Esophagus (tissue), 2 donors: Measurements from ENCODE around the gene CFDP1. TPM values are rescaled to one million over a fixed set of nuclear protein-coding genes. Genes with fewer than 3 reads are reported as not detected.
"Not testable (repeated sequence)": the region's sequence is repeated elsewhere in the genome, so short reads cannot be mapped to it uniquely, and the experiment has no call there.

Source experiments
- H3K27ac ChIP-seq, 2 donors: one replicate each; pipeline ENCODE4 v1.5.1; 2013; ENCODE audit warnings: low read depth in 2 of 2, mild to moderate bottlenecking in 2 of 2, inconsistent platforms in 1 of 2, low read length in 1 of 2, moderate library complexity in 1 of 2
- H3K27me3 ChIP-seq, 2 donors: one replicate each; pipeline ENCODE4 v1.6.1; 2013; ENCODE audit warnings: low read length in 2 of 2, control low read depth in 1 of 2, mild to moderate bottlenecking in 1 of 2; ENCODE audit not compliant: insufficient read depth in 2 of 2, control insufficient read depth in 1 of 2
- H3K36me3 ChIP-seq, 2 donors: one replicate each; pipeline ENCODE4 v1.6.1; 2013; ENCODE audit warnings: low read length in 1 of 2; ENCODE audit not compliant: control insufficient read depth in 2 of 2, insufficient read depth in 2 of 2
- H3K4me1 ChIP-seq, 2 donors: one replicate each; pipeline ENCODE4 v1.6.1; 2013; ENCODE audit warnings: low read length in 1 of 2; ENCODE audit not compliant: control insufficient read depth in 2 of 2, insufficient read depth in 2 of 2
- H3K4me3 ChIP-seq, 2 donors: one replicate each; pipeline ENCODE4 v1.5.1; 2013; ENCODE audit warnings: low read length in 2 of 2, mild to moderate bottlenecking in 2 of 2, low read depth in 1 of 2, moderate library complexity in 1 of 2
- H3K9me3 ChIP-seq, 2 donors: one replicate each; pipeline ENCODE4 v1.6.1; 2013; ENCODE audit warnings: mild to moderate bottlenecking in 2 of 2, low read depth in 1 of 2, low read length in 1 of 2, moderate library complexity in 1 of 2; ENCODE audit not compliant: control insufficient read depth in 2 of 2, insufficient read depth in 1 of 2
- WGBS, 2 donors: extraction: QIAGEN DNeasy Blood & Tissue Kit; methylation state at CpG; one replicate each; pipeline ENCODE4 v1.1.7; 2013; 5-methylcytosine and 5-hydroxymethylcytosine counted together
- polyA plus RNA-seq, 2 donors: library from polyadenylated mRNA; stranded (reverse); fragments of 200-250 nt; gene quantifications; one replicate each; pipeline ENCODE4 v1.2.3, GENCODE V29; 2013
- donor health status: healthy with polysubstance abuse.
- donor health status: Bipolar disorder and iron deficiency.

CFDP1 gene
- polyA plus RNA-seq, 2 donors, result 34.9 to 37.1 TPM

DNA sequence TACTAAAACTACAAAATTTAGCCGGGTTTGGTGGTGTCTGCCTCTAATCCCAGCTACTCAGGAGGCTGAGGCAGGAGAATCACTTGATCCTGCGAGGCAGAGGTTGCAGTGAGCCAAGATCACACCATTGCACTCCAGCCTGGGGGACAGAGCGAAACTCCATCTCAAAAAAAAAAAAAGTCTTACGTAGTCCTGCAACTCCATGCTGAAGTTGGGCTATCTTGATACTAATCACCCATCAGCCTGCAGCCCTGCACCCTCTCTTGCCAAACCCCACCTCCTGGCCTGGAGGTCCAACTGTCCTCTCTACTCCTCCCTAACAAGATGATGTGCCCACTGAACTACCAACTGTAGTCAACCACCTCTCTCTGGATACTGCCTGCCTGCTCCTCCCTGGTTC, 26.4 kb upstream of the CFDP1 start:
- Histone ChIP-seq H3K4me1 (peaks cover 0 to 2% of the 10 kb centered on the region in 2 donors), H3K4me3 (no peak overlapping the region), H3K27ac (no peak overlapping the region), H3K9me3 (no peaks in the 10 kb centered on the region), H3K36me3 (no peaks in the 10 kb centered on the region), H3K27me3 (no peaks in the 10 kb centered on the region)
- 94 to 96% methylated on average over 4 of the region's 4 CpGs for WGBS, 2 donors

DNA sequence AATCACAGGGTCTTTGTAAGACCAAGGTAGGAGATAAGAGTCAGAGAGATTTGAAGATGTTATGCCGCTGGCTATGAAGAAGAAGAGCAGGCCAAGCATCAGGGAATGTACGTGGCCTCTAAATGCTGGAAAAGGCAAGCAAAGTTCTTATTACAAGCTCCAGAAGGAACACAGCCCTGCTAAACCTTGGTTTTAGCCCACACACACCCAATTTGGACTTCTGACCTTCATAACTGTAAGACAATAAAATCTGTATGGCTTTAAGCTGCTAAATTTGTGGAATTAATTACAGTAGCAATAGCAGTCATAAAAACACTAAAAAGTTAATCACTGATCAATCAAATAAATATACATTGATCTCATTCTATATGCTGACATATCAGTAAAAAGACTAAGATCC, 25.1 kb upstream of the CFDP1 start:
- 96 to 98% methylated on average over 2 of the region's 2 CpGs for WGBS, 2 donors
- H3K27me3 ChIP-seq, result no peaks in the 10 kb centered on the region
- peaks cover 2% of the 10 kb centered on the region in 2 donors for H3K4me1 ChIP-seq
- no peak overlapping the region for H3K4me3 ChIP-seq
- H3K9me3 ChIP-seq, result no peaks in the 10 kb centered on the region
- no peak overlapping the region for H3K27ac ChIP-seq
- H3K36me3 ChIP-seq, result no peaks in the 10 kb centered on the region

DNA sequence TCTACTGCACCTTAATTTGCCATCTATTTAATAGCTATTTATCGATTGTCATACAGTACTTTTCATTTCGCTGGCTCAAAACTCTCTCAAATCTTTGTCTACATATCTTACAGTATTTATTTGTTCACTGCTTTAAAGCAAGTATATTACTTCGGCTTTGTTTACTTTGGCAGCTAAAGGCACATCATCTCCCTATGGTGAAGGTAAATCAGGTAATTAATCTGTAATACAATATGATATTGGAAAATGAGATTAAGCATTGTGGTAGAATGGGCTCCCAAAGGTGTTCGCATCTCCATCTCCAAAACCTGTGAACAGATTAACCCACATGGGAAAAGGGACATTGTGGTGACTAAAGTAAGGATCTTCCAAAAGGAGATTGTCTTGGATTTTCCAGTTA, 24.7 kb upstream of the CFDP1 start:
- H3K36me3 ChIP-seq, result no peaks in the 10 kb centered on the region
- 71 to 83% methylated on average over 4 of the region's 4 CpGs for whole genome bisulfite sequencing, 2 donors
- H3K27me3 ChIP-seq, result no peaks in the 10 kb centered on the region
- H3K9me3 ChIP-seq, result no peaks in the 10 kb centered on the region
- peaks cover 2% of the 10 kb centered on the region in 2 donors for H3K4me1 ChIP-seq
- no peak overlapping the region for H3K4me3 ChIP-seq
- no peak overlapping the region for H3K27ac ChIP-seq

DNA sequence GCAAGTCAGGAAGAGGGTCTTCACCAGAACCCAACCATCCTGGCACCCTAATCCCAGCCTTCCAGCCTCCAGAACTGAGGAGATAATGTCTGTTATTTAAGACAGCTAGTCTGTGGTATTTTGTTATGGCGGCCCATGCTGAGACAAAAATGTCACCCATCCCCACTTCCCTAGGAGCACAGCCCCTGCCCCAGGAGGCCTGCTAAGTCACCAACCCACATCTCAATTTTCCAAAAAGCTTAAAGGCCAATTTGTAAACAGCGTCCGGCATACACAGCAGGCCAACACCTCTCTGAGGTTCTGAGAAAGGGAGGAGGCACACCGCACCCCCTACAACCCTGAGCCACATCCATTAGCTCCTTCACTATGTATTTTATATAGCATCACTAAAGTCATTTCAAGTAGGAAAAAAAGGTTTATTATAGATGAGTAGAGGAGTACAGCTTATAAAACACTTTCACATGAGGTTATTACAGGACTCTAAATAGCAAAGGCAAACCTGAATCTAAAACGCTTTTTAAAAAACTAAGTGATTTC, 24.2 kb upstream of the CFDP1 start:
- Histone ChIP-seq H3K9me3 (no peaks in the 10 kb centered on the region), H3K4me3 (no peak overlapping the region), H3K36me3 (no peaks in the 10 kb centered on the region), H3K27ac (no peak overlapping the region), H3K4me1 (peaks cover 2% of the 10 kb centered on the region in 2 donors), H3K27me3 (no peaks in the 10 kb centered on the region)
- 85 to 96% methylated on average over 5 of the region's 5 CpGs for WGBS, 2 donors

DNA sequence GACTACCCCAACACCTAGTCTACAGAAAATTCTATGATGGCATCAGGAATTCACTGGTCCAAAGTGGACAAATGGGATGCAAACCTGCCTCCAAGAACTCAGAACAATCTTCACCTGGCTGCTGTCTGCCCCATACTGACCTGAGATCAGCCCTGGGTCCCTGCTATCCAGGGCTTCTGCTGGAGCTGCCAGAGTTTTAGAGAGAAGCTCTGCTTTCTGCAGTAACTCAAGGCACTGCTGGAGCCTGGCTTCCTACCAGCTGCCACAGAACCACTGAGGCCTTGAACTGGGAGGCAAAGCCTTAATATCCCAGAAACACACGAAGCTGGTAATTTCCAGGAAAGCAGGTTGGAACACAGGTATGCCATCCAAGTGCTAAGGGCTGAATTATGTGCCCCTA, 23.7 kb upstream of the CFDP1 start:
- H3K27ac ChIP-seq, result no peak overlapping the region
- H3K4me1 ChIP-seq, result peaks cover 2% of the 10 kb centered on the region in 2 donors
- H3K27me3 ChIP-seq, result no peaks in the 10 kb centered on the region
- no peak overlapping the region for H3K4me3 ChIP-seq
- 80 to 86% methylated on average over 1 of the region's 1 CpG for WGBS, 2 donors
- H3K36me3 ChIP-seq, result no peaks in the 10 kb centered on the region
- H3K9me3 ChIP-seq, result no peaks in the 10 kb centered on the region

DNA sequence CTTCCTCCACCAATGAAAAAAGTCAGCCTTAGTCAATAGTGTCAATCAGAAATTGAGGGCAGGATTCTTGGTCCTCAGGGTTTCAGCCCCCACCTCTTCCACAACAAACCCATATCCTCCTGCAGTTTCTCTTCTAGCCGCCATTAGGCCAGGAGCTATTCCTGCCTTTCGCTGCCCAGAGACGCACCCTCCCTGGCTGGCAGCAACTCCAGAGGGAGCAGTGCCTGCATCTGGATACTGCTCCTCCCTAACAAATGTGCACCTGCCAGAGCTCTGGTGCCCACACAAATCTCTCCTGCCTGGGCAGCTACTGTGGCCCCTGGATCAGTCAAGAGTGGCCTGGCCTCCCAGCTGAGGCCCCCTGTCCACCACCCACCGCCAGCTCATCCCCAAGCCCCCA, 23.2 kb upstream of the CFDP1 start:
- 88 to 97% methylated on average over 4 of the region's 4 CpGs for WGBS, 2 donors
- not testable (repeated sequence) for H3K4me3 ChIP-seq, H3K9me3 ChIP-seq, H3K4me1 ChIP-seq, H3K27ac ChIP-seq, H3K27me3 ChIP-seq, H3K36me3 ChIP-seq

DNA sequence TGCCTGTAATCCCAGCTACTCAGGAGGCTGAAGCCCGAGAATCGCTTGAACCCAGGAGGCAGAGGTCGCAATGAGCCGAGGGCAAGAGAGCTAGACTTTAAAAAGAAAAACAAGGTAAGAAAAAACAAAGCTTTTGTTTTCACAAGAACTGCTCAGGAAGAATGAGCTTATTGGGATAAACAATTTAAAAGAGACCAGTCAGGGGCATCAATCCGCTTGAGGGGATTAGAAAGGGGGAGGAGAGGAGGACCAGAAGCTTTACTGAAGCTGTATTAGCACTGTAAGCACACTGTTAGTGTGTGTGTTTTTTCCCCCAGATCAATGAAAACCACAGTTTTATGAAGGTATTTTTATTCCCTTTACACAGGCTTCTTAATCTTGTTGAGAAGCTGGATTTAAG, 22.4 kb upstream of the CFDP1 start:
- 70 to 74% methylated on average over 5 of the region's 5 CpGs for WGBS, 2 donors

DNA sequence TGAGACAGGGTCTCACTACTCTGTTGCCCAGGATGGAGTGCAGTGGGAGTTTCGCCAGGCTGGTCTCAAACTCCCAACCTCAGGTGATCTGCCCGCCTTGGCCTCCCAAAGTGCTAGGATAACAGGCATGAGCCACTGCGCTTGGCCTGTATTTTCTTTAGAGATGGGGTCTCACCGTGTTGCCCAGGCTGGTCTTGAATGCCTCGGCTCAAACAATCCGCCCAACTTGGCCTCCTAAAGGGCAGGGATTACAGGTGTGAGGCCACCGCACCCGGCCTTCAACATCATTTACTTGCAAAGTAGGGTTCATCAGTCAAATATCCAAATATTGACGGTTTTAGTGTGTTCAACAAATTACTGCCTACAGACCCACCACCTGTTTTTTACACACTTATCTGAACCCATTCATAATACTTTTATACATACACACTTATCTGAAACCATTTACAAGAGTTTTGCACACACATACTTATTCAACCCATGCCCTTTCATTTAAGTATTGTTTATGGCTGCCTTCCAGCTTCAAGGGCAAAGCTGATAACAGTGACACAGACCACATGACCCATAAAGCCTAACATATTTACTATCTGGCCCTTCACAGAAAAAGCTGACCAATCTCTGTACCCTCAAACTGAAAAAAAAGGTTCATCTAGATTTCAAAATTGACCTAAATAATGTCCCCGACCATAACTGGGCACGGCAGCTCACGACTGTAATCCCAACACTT, 19.3 kb upstream of the CFDP1 start:
- Histone ChIP-seq H3K4me1 (peaks cover 0 to 2% of the 10 kb centered on the region in 2 donors), H3K27ac (no peak overlapping the region), H3K27me3 (no peaks in the 10 kb centered on the region), H3K36me3 (peaks cover 0 to 3% of the 10 kb centered on the region in 2 donors), H3K4me3 (no peak overlapping the region), H3K9me3 (no peaks in the 10 kb centered on the region)
- WGBS, 2 donors, result 84 to 94% methylated on average over 12 of the region's 12 CpGs

More for the DNA sequence above, 22.4 kb upstream of the CFDP1 start:
- Histone ChIP-seq H3K9me3 (no peaks in the 10 kb centered on the region), H3K36me3 (peaks cover 0 to 3% of the 10 kb centered on the region in 2 donors), H3K4me3 (no peak overlapping the region), H3K27me3 (no peaks in the 10 kb centered on the region), H3K27ac (no peak overlapping the region), H3K4me1 (peaks cover 2% of the 10 kb centered on the region in 2 donors)

DNA sequence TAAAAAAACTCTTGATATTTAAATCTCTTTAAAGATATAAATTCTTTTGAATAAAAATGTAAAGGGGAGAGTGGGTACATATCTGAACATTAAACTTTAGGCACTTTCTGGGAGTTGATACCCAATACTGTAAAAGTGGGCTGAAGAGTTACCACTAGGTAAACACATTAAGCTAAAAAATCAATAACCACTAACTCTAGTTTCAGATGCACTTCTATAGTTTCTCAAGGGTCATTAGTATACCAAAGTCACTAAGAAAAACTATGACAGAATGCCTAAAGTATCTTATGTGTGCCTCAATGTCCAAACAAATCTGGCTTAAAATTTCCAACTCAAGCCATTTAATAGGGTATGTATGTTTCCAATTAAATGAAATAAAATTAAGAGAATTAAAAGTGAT, 13.1 kb upstream of the CFDP1 start:
- no peak overlapping the region for H3K27ac ChIP-seq
- H3K36me3 ChIP-seq, result peaks cover 0 to 3% of the 10 kb centered on the region in 2 donors
- no peaks in the 10 kb centered on the region for H3K9me3 ChIP-seq
- no peak overlapping the region for H3K4me3 ChIP-seq
- H3K27me3 ChIP-seq, result no peaks in the 10 kb centered on the region
- no peaks in the 10 kb centered on the region for H3K4me1 ChIP-seq

DNA sequence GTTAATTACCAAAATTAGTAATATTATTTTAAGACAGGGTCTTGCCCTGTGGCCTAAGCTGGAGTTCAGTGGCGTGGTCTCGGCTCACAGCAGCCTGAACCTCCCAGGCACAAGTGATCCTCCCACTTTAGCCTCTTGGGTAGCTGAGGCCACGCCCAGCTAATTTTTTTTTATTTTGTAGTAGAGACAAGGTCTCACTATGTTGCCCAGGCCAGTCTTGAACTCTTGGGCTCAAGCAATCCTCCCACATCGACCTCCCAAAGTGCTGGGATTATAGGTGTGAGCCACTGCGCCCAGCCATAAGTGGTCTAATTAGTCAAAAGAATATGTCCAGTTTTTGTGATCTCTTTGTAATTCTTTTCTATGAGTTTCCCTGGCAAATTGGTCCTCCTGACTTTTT, 12.0 kb upstream of the CFDP1 start:
- H3K4me1 ChIP-seq, result no peaks in the 10 kb centered on the region
- 75 to 89% methylated on average over 5 of the region's 5 CpGs for WGBS, 2 donors
- H3K27me3 ChIP-seq, result no peaks in the 10 kb centered on the region
- H3K9me3 ChIP-seq, result no peaks in the 10 kb centered on the region
- H3K36me3 ChIP-seq, result no peaks in the 10 kb centered on the region
- no peak overlapping the region for H3K4me3 ChIP-seq
- H3K27ac ChIP-seq, result peak overlapping the region in 1 of 2 donors; percentile 1
